IPS DF 6.9 (cell line): ENCODE data around the gene ASPSCR1.

Experiments
- DNase-seq: peaks from one replicate; pipeline ENCODE4 v3.0.0-alpha.2; 2013; ENCODE audit warnings: low read depth, low spot score
- H3K27ac ChIP-seq: one replicate; pipeline ENCODE4 v1.5.1; 2013; ENCODE audit warnings: low read length, control low read depth
- H3K27me3 ChIP-seq: 2 replicates; pipeline ENCODE4 v1.6.1; 2013; ENCODE audit warnings: mild to moderate bottlenecking, low read length; ENCODE audit not compliant: control insufficient read depth, insufficient read depth
- H3K36me3 ChIP-seq: 2 replicates; pipeline ENCODE4 v1.6.1; 2013; ENCODE audit warnings: low read length; ENCODE audit not compliant: control insufficient read depth, insufficient read depth
- H3K4me1 ChIP-seq: 2 replicates; pipeline ENCODE4 v1.6.1; 2013; ENCODE audit warnings: low read length; ENCODE audit not compliant: control insufficient read depth, insufficient read depth
- H3K4me3 ChIP-seq: 2 replicates; pipeline ENCODE4 v1.5.1; 2013; ENCODE audit warnings: mild to moderate bottlenecking, low read length
- H3K9me3 ChIP-seq: 2 replicates; pipeline ENCODE4 v1.6.1; 2013; ENCODE audit warnings: low read length, inconsistent platforms; ENCODE audit not compliant: control insufficient read depth, insufficient read depth
- WGBS: extraction: QIAGEN DNeasy Blood & Tissue Kit; methylation state at CpG from one replicate; pipeline ENCODE4 v1.1.7; 2013; ENCODE audit warnings: mixed read lengths, missing lambda C conversion rate; ENCODE audit not compliant: insufficient read length, insufficient coverage; 5-methylcytosine and 5-hydroxymethylcytosine counted together

ASPSCR1 gene

GRCh38 chr17:81932333-81932983, 45.0 kb upstream of the ASPSCR1 start:
- Histone ChIP-seq H3K4me1 (peaks cover 4% of the 10 kb centered on the region), H3K27ac (no peak overlapping the region), H3K9me3 (no peaks in the 10 kb centered on the region), H3K4me3 (no peak overlapping the region), H3K36me3 (peaks cover 10% of the 10 kb centered on the region), H3K27me3 (0 out of 2 replicates have a peak, but pooled peaks cover 1% of the 10 kb centered on the region)
- WGBS: no CpG with 5 or more reads among the region's 9 CpGs
- DNase-seq: no peak

GRCh38 chr17:81933178-81933699, 44.2 kb upstream of the ASPSCR1 start:
- Histone ChIP-seq H3K36me3 (peaks cover 10% of the 10 kb centered on the region), H3K27me3 (0 out of 2 replicates have a peak, but pooled peaks cover 1% of the 10 kb centered on the region), H3K27ac (no peak overlapping the region), H3K9me3 (no peaks in the 10 kb centered on the region), H3K4me1 (peaks cover 4% of the 10 kb centered on the region), H3K4me3 (no peak overlapping the region)
- DNase-seq: no peak
- WGBS: no CpG with 5 or more reads among the region's 14 CpGs

GRCh38 chr17:81934098-81934757, 43.2 kb upstream of the ASPSCR1 start:
- WGBS: no CpG with 5 or more reads among the region's 23 CpGs
- DNase-seq: no peak
- H3K9me3 ChIP-seq: no peaks in the 10 kb centered on the region
- peaks cover 10% of the 10 kb centered on the region for H3K36me3 ChIP-seq
- no peaks in the 10 kb centered on the region for H3K27me3 ChIP-seq
- H3K4me3 ChIP-seq: no peak overlapping the region
- peaks cover 4% of the 10 kb centered on the region for H3K4me1 ChIP-seq
- no peak overlapping the region for H3K27ac ChIP-seq

GRCh38 chr17:81934850-81935708, 42.4 kb upstream of the ASPSCR1 start:
- peaks cover 4% of the 10 kb centered on the region for H3K4me1 ChIP-seq
- DNase-seq: no peak

GRCh38 chr17:81935709-81936084, 41.7 kb upstream of the ASPSCR1 start:
- Histone ChIP-seq H3K36me3 (peaks cover 10% of the 10 kb centered on the region), H3K4me3 (no peak overlapping the region), H3K9me3 (no peaks in the 10 kb centered on the region), H3K27me3 (no peaks in the 10 kb centered on the region), H3K27ac (no peak overlapping the region), H3K4me1 (peaks cover 4% of the 10 kb centered on the region)
- no peak for DNase-seq
- no CpG with 5 or more reads among the region's 6 CpGs for WGBS

More at GRCh38 chr17:81934850-81935708, 42.4 kb upstream of the ASPSCR1 start:
- Histone ChIP-seq H3K4me3 (no peak overlapping the region), H3K27ac (no peak overlapping the region), H3K27me3 (no peaks in the 10 kb centered on the region), H3K9me3 (no peaks in the 10 kb centered on the region), H3K36me3 (peaks cover 10% of the 10 kb centered on the region)
- no CpG with 5 or more reads among the region's 38 CpGs for WGBS

GRCh38 chr17:81939218-81939617, 38.2 kb upstream of the ASPSCR1 start:
- peaks cover 10% of the 10 kb centered on the region for H3K36me3 ChIP-seq
- no CpG with 5 or more reads among the region's 15 CpGs for WGBS
- H3K9me3 ChIP-seq: no peaks in the 10 kb centered on the region
- H3K4me1 ChIP-seq: peaks cover 15% of the 10 kb centered on the region
- DNase-seq: no peak
- no peaks in the 10 kb centered on the region for H3K27me3 ChIP-seq
- no peak overlapping the region for H3K4me3 ChIP-seq
- H3K27ac ChIP-seq: no peak overlapping the region

GRCh38 chr17:81939881-81940385, 37.5 kb upstream of the ASPSCR1 start:
- no peaks in the 10 kb centered on the region for H3K27me3 ChIP-seq
- H3K4me1 ChIP-seq: peaks cover 15% of the 10 kb centered on the region
- H3K9me3 ChIP-seq: no peaks in the 10 kb centered on the region
- no CpG with 5 or more reads among the region's 21 CpGs for WGBS
- no peak for DNase-seq
- no peak overlapping the region for H3K4me3 ChIP-seq
- peaks cover 5% of the 10 kb centered on the region for H3K36me3 ChIP-seq
- H3K27ac ChIP-seq: no peak overlapping the region

- no peaks in the 10 kb centered on the region for H3K36me3 ChIP-seq
- no peak overlapping the region for H3K27ac ChIP-seq
- WGBS: no CpG with 5 or more reads among the region's 56 CpGs
These were observed 36.6 kb upstream of the ASPSCR1 start for GRCh38 chr17:81940538-81941483.

GRCh38 chr17:81941484-81942166, 35.8 kb upstream of the ASPSCR1 start:
- no peaks in the 10 kb centered on the region for H3K36me3 ChIP-seq
- DNase-seq: no peak
- WGBS: no CpG with 5 or more reads among the region's 30 CpGs
- H3K4me3 ChIP-seq: no peak overlapping the region
- no peaks in the 10 kb centered on the region for H3K9me3 ChIP-seq
- H3K4me1 ChIP-seq: peaks cover 11% of the 10 kb centered on the region
- no peaks in the 10 kb centered on the region for H3K27me3 ChIP-seq
- no peak overlapping the region for H3K27ac ChIP-seq

More at GRCh38 chr17:81940538-81941483, 36.6 kb upstream of the ASPSCR1 start:
- peaks cover 14% of the 10 kb centered on the region for H3K4me1 ChIP-seq
- no peaks in the 10 kb centered on the region for H3K9me3 ChIP-seq
- H3K4me3 ChIP-seq: no peak overlapping the region
- no peaks in the 10 kb centered on the region for H3K27me3 ChIP-seq
- no peak for DNase-seq
